HCT116 (cell line): Measurements from ENCODE around the gene LEKR1. TPM values are rescaled to one million over a fixed set of nuclear protein-coding genes. Genes with fewer than 3 reads are reported as not detected.
"Not testable (repeated sequence)": the region's sequence is repeated elsewhere in the genome, so short reads cannot be mapped to it uniquely, and the experiment has no call there.

Source experiments
- ATAC-seq: fragments of 200-7000 bp; cut with Tn5 transposase; 2 replicates; pipeline ENCODE4 v1.9.1; 2020; ENCODE audit warnings: mild to moderate bottlenecking, moderate library complexity
- BruUV-seq: library from RNA; stranded (reverse); fragments of 400-500 nt; replicated peaks from 2 replicates; lab custom pipeline; 2021; lab: Mats Ljungman, UMichigan
- CTCF ChIA-PET: fragments of 300-600 bp; sonication (Branson Sonifier 250); formaldehyde crosslinking; loops from one replicate; lab custom pipeline; 2021; ENCODE audit warnings: antibody characterized with exemption; lab: Charles Lee
- POLR2A ChIA-PET: fragments of 300-600, 350-600 bp; sonication (Branson Sonifier 250); formaldehyde crosslinking; loops from one replicate; lab custom pipeline; 2021; ENCODE audit warnings: antibody characterized with exemption; lab: Charles Lee
- RAD21 ChIA-PET, 2 experiments: fragments of 300-600 bp; sonication (Branson Sonifier 250); formaldehyde crosslinking; loops; one replicate each; lab custom pipeline; 2023; ENCODE audit warnings: low total read pairs in 2 of 2; ENCODE audit not compliant: uncharacterized antibody in 2 of 2, unreplicated experiment in 2 of 2, low non-redundant PET in 1 of 2; lab: Charles Lee
- DNase-seq: peaks from one replicate; pipeline ENCODE4 v3.0.0-alpha.2; 2010; ENCODE audit warnings: low read depth, low spot score
- H2AFZ ChIP-seq: fragments of 200-600 bp; shearing (Covaris generic), sonication (generic); 2 replicates; pipeline ENCODE4 v1.6.1; 2017; ENCODE audit warnings: low read depth, mixed run types, mixed read lengths, antibody characterized with exemption, low read length; ENCODE audit not compliant: poor library complexity, severe bottlenecking
- H3K27ac ChIP-seq: 2 replicates; pipeline ENCODE4 v1.5.1; 2012; ENCODE audit warnings: low read depth, low read length
- H3K27me3 ChIP-seq: fragments of 200-600 bp; sonication (generic); 2 replicates; pipeline ENCODE4 v1.6.1; 2016; ENCODE audit warnings: mixed run types, low read length, mixed read lengths; ENCODE audit not compliant: insufficient read depth
- H3K36me3 ChIP-seq, 2 experiments: fragments of 200-500 bp in 1 of 2; fragments of 200-600 bp in 1 of 2; sonication (Bioruptor generic) in 1 of 2; sonication (generic) in 1 of 2; 2 replicates each; pipeline versions ENCODE4 v1.5.1 to v1.6.1; 2014 to 2016; ENCODE audit warnings: low read length in 2 of 2, inconsistent platforms in 1 of 2, mixed read lengths in 1 of 2, mixed run types in 1 of 2; ENCODE audit not compliant: insufficient read depth in 2 of 2, control insufficient read depth in 1 of 2
- H3K4me1 ChIP-seq, 2 experiments: fragments of 200-600 bp in 1 of 2; sonication (generic) in 1 of 2; 2 replicates each; pipeline versions ENCODE4 v1.5.1 to v1.6.1; 2012 to 2017; ENCODE audit warnings: low read length in 2 of 2, inconsistent platforms in 1 of 2, mild to moderate bottlenecking in 1 of 2, mixed read lengths in 1 of 2, mixed run types in 1 of 2, moderate library complexity in 1 of 2; ENCODE audit not compliant: insufficient read depth in 2 of 2, control insufficient read depth in 1 of 2
- H3K4me2 ChIP-seq: fragments of 200-600 bp; sonication (generic); 2 replicates; pipeline ENCODE4 v1.6.1; 2017; ENCODE audit warnings: mixed run types, low read length, mixed read lengths
- H3K4me3 ChIP-seq, 2 experiments: fragments of 200-600 bp in 1 of 2; sonication (generic) in 1 of 2; replicated peaks in 1 of 2; 2 replicates each; pipeline ENCODE4 v1.5.1; 2011 to 2016; ENCODE audit warnings: low read length in 2 of 2, control low read depth in 1 of 2, low read depth in 1 of 2, mild to moderate bottlenecking in 1 of 2, mixed read lengths in 1 of 2, mixed run types in 1 of 2
- H3K79me2 ChIP-seq: fragments of 200-600 bp; sonication (generic); 2 replicates; pipeline ENCODE4 v1.6.1; 2017; ENCODE audit warnings: mild to moderate bottlenecking, mixed run types, low read length, moderate library complexity, mixed read lengths; ENCODE audit not compliant: insufficient read depth
- H3K9ac ChIP-seq: fragments of 200-600 bp; sonication (generic); 2 replicates; pipeline ENCODE4 v1.6.1; 2016; ENCODE audit warnings: low read length, mixed read lengths
- H3K9me2 ChIP-seq: fragments of 200-600 bp; sonication (generic), shearing (Covaris generic); 2 replicates; pipeline ENCODE4 v1.6.1; 2017; ENCODE audit warnings: mixed run types, mild to moderate bottlenecking, moderate library complexity; ENCODE audit not compliant: insufficient read depth
- H3K9me3 ChIP-seq, 2 experiments: fragments of 200-500 bp in 1 of 2; fragments of 200-600 bp in 1 of 2; sonication (Bioruptor generic) in 1 of 2; sonication (generic) in 1 of 2; 2 replicates each; pipeline ENCODE4 v1.6.1; 2014 to 2017; ENCODE audit warnings: low read length in 2 of 2, mixed read lengths in 2 of 2, inconsistent platforms in 1 of 2, low read depth in 1 of 2, mild to moderate bottlenecking in 1 of 2, mixed run types in 1 of 2, moderate library complexity in 1 of 2; ENCODE audit not compliant: control insufficient read depth in 1 of 2, insufficient read depth in 1 of 2
- H4K20me1 ChIP-seq: fragments of 200-600 bp; sonication (generic), shearing (Covaris generic); 2 replicates; pipeline ENCODE4 v1.6.1; 2017; ENCODE audit warnings: mixed run types, mild to moderate bottlenecking, moderate library complexity; ENCODE audit not compliant: insufficient read depth
- FOSL1 ChIP-seq: IDR thresholded peaks from 2 replicates; pipeline ENCODE4 v1.6.1; 2012; ENCODE audit warnings: low read depth
- intact Hi-C: fragments of 100-400 bp; cut with micrococcal nuclease; formaldehyde crosslinking; loops from 2 replicates; pipeline ENCODE4 v1.10.0; 2022
- total RNA-seq: library from RNA; stranded (reverse); gene quantifications from one replicate; pipeline ENCODE4 v1.2.1, GENCODE V29; 2021; ENCODE audit not compliant: unreplicated experiment

The LEKR1 gene
- total RNA-seq, 1 experiment from 2014 or later, result 2.1 TPM

GRCh38 chr3:156820692-156821080, 5.5 kb upstream of the LEKR1 start:
- H3K9me2 ChIP-seq, result no peaks in the 10 kb centered on the region
- H3K27me3 ChIP-seq, result no peaks in the 10 kb centered on the region
- peaks cover 6% of the 10 kb centered on the region for H3K79me2 ChIP-seq
- ChIA-PET RAD21 (no interaction called here), CTCF (no interaction called here), POLR2A (interaction anchor here (1.6 kb wide), 1 partner anchor 261 kb away, joined by 6 read pairs; no protein-coding TSS in a partner anchor)
- H3K36me3 ChIP-seq, result no peaks in the 10 kb centered on the region
- no peaks in the 10 kb centered on the region for H4K20me1 ChIP-seq
- no peaks in the 10 kb centered on the region for H3K9me3 ChIP-seq
- H2AFZ ChIP-seq, result no peak overlapping the region
- H3K9ac ChIP-seq, result peak overlapping the region; percentile 96
- intact Hi-C loops, result no loop called here
- ATAC-seq (no peak), DNase-seq (no peak)
- peaks cover 35 to 82% of the 10 kb centered on the region in 2 experiments for H3K4me1 ChIP-seq
- H3K4me2 ChIP-seq, result peak overlapping the region; percentile 27; the same call in 1 of the 2 replicates
- BruUV-seq, result no TSS peak
- no peak for TF ChIP-seq FOSL1
- no peak overlapping the region for H3K4me3 ChIP-seq
- no peak overlapping the region for H3K27ac ChIP-seq

GRCh38 chr3:156822626-156823260, 3.4 kb upstream of the LEKR1 start:
- H3K36me3 ChIP-seq, intact Hi-C loops, H3K9me2 ChIP-seq, H4K20me1 ChIP-seq, BruUV-seq, H2AFZ ChIP-seq, H3K9me3 ChIP-seq, DNase-seq, RAD21 ChIA-PET, H3K27ac ChIP-seq, H3K27me3 ChIP-seq, H3K4me2 ChIP-seq, ATAC-seq, H3K4me3 ChIP-seq, CTCF ChIA-PET, H3K79me2 ChIP-seq: not testable (repeated sequence)
- Histone ChIP-seq H3K4me1 (peaks cover 39 to 84% of the 10 kb centered on the region in 2 experiments), H3K9ac (peak overlapping the region; percentile 88)
- POLR2A ChIA-PET, result interaction anchor here (1.7 kb wide), 1 partner anchor 305 kb away, joined by 3 read pairs; no protein-coding TSS in a partner anchor
